GM23338 (cell line): ENCODE measurements around the gene MS4A4A. TPM values are rescaled to one million over a fixed set of nuclear protein-coding genes. Genes with fewer than 3 reads are reported as not detected.

Experiments used
- ATAC-seq: fragments of 200-7000 bp; cut with Tn5 transposase; 3 replicates; pipeline ENCODE4 v1.9.1; 2020
- DNase-seq: peaks from one replicate; pipeline ENCODE4 v3.0.0-alpha.2; 2015; ENCODE audit warnings: low spot score
- H2AFZ ChIP-seq: fragments of 200-600 bp; sonication (generic); 2 replicates; pipeline ENCODE4 v1.8.0; 2016; ENCODE audit warnings: antibody characterized with exemption, mild to moderate bottlenecking, moderate library complexity
- H3F3A ChIP-seq: fragments of 200-600 bp; sonication (generic); replicated peaks from 2 replicates; pipeline ENCODE4 v1.8.0; 2017; ENCODE audit warnings: antibody characterized with exemption, mixed run types, low read depth
- H3K27ac ChIP-seq: fragments of 200-600 bp; sonication (generic); 2 replicates; pipeline ENCODE4 v1.6.1; 2016; ENCODE audit warnings: low read depth
- H3K27me3 ChIP-seq: fragments of 200-600 bp; sonication (generic); 2 replicates; pipeline ENCODE4 v1.8.0; 2016; ENCODE audit warnings: mild to moderate bottlenecking, mixed run types, moderate library complexity; ENCODE audit not compliant: insufficient read depth
- H3K36me3 ChIP-seq: fragments of 200-600 bp; sonication (generic); 2 replicates; pipeline ENCODE4 v1.8.0; 2016; ENCODE audit warnings: mild to moderate bottlenecking; ENCODE audit not compliant: insufficient read depth
- H3K4me1 ChIP-seq: fragments of 200-600 bp; sonication (generic); 2 replicates; pipeline ENCODE4 v1.8.0; 2016; ENCODE audit warnings: mild to moderate bottlenecking, moderate library complexity; ENCODE audit not compliant: insufficient read depth
- H3K4me2 ChIP-seq: fragments of 200-600 bp; sonication (generic); 2 replicates; pipeline ENCODE4 v1.7.1; 2017; ENCODE audit warnings: mixed run types
- H3K4me3 ChIP-seq: fragments of 200-600 bp; sonication (generic); 2 replicates; pipeline ENCODE4 v1.6.1; 2016; ENCODE audit warnings: mixed run types
- H3K79me2 ChIP-seq: fragments of 200-600 bp; sonication (generic); replicated peaks from 2 replicates; pipeline ENCODE4 v1.8.0; 2017; ENCODE audit warnings: mild to moderate bottlenecking; ENCODE audit not compliant: insufficient read depth
- H3K9me2 ChIP-seq: fragments of 200-600 bp; sonication (generic); 2 replicates; pipeline ENCODE4 v1.8.0; 2017; ENCODE audit not compliant: insufficient read depth
- H4K20me1 ChIP-seq: fragments of 200-600 bp; sonication (generic); replicated peaks from 2 replicates; pipeline ENCODE4 v1.8.0; 2017; ENCODE audit warnings: mild to moderate bottlenecking; ENCODE audit not compliant: insufficient read depth
- H3K27ac Mint-ChIP-seq: 2 replicates; pipeline ENCODE4 v1.8.0; 2020; ENCODE audit warnings: inconsistent platforms, mild to moderate bottlenecking, moderate library complexity, mixed read lengths
- H3K27me3 Mint-ChIP-seq: 3 replicates; pipeline ENCODE4 v1.8.0; 2022; ENCODE audit warnings: low read depth, mild to moderate bottlenecking, moderate library complexity, mixed read lengths, inconsistent platforms; ENCODE audit not compliant: insufficient read depth, poor library complexity
- H3K36me3 Mint-ChIP-seq: 3 replicates; pipeline ENCODE4 v1.8.0; 2021; ENCODE audit warnings: low read depth, mild to moderate bottlenecking, inconsistent platforms, moderate library complexity, mixed read lengths
- H3K4me1 Mint-ChIP-seq: 3 replicates; pipeline ENCODE4 v1.8.0; 2020; ENCODE audit warnings: mild to moderate bottlenecking, inconsistent platforms, mixed read lengths
- H3K4me3 Mint-ChIP-seq: 3 replicates; pipeline ENCODE4 v1.8.0; 2021; ENCODE audit warnings: moderate library complexity, mild to moderate bottlenecking, inconsistent platforms, mixed read lengths
- H3K9me3 Mint-ChIP-seq: 3 replicates; pipeline ENCODE4 v1.8.0; 2020; ENCODE audit warnings: moderate library complexity, mild to moderate bottlenecking, inconsistent platforms, mixed read lengths
- CREB1 ChIP-seq: fragments of 250-450 bp; sonication (Bioruptor Pico); IDR thresholded peaks from 2 replicates; pipeline ENCODE4 v1.5.0; 2020; ENCODE audit warnings: low read depth, mild to moderate bottlenecking, moderate library complexity
- EZH2 ChIP-seq: fragments of 200-600 bp; sonication (generic); IDR thresholded peaks from one replicate; pipeline ENCODE4 v1.8.0; 2017; ENCODE audit warnings: antibody characterized with exemption, mild to moderate bottlenecking, low read depth; ENCODE audit not compliant: unreplicated experiment
- EZH2phosphoT487 ChIP-seq: fragments of 200-600 bp; sonication (generic); IDR thresholded peaks from one replicate; pipeline ENCODE4 v1.8.1; 2018; ENCODE audit warnings: antibody characterized with exemption; ENCODE audit not compliant: unreplicated experiment
- JUNB ChIP-seq: IDR thresholded peaks from one replicate; pipeline ENCODE4 v1.6.1; 2016; ENCODE audit warnings: antibody characterized with exemption; ENCODE audit not compliant: unreplicated experiment
- NANOG ChIP-seq: IDR thresholded peaks from 2 replicates; pipeline ENCODE4 v1.6.1; 2016; ENCODE audit warnings: antibody characterized with exemption, borderline replicate concordance
- STAT1 ChIP-seq: IDR thresholded peaks from one replicate; pipeline ENCODE4 v1.6.1; 2016; ENCODE audit warnings: antibody characterized with exemption; ENCODE audit not compliant: unreplicated experiment
- ZNF114 ChIP-seq: fragments of 250-450 bp; sonication (Bioruptor Pico); IDR thresholded peaks from 2 replicates; pipeline ENCODE4 v1.5.0; 2020; ENCODE audit warnings: mild to moderate bottlenecking, moderate library complexity
- ZNF331 ChIP-seq: fragments of 250-450 bp; sonication (Bioruptor Pico); IDR thresholded peaks from 2 replicates; pipeline ENCODE4 v1.5.0; 2020; ENCODE audit warnings: low read depth, mild to moderate bottlenecking, moderate library complexity
- ZNF462 ChIP-seq: fragments of 250-450 bp; sonication (Bioruptor Pico); IDR thresholded peaks from 2 replicates; pipeline ENCODE4 v1.5.0; 2020; ENCODE audit warnings: mild to moderate bottlenecking, moderate library complexity
- polyA plus RNA-seq: library from polyadenylated mRNA; unstranded; fragments of >200 nt; fragmentation: Nextera tagmentation; extraction: Ambion mirVana; gene quantifications from 2 replicates; pipeline ENCODE4 v1.2.1, GENCODE V29; 2016
- total RNA-seq: library from RNA; depleted of rRNA; stranded (reverse); fragments of >200 nt; shearing (Covaris generic); gene quantifications from 2 replicates; pipeline ENCODE4 v1.2.3, GENCODE V29; 2014
- TF ChIP-seq, protein P1 (sequence below): IDR thresholded peaks from one replicate; pipeline ENCODE4 v1.6.1; 2018; ENCODE audit warnings: antibody characterized with exemption; ENCODE audit not compliant: unreplicated experiment
- TF ChIP-seq, protein P2 (sequence below), 2 experiments: fragments of 200-600 bp in 1 of 2; sonication (generic) in 1 of 2; conservative IDR thresholded peaks; 2 replicates each; pipeline versions ENCODE4 v1.5.1 to v1.6.1; 2016 to 2017; ENCODE audit warnings: antibody characterized with exemption in 2 of 2, low read depth in 2 of 2, mild to moderate bottlenecking in 2 of 2, moderate library complexity in 1 of 2

MS4A4A gene
- total and polyA plus RNA-seq, 2 experiments from 2014 or later, result not detected

- Histone ChIP-seq H3K27ac (no peak overlapping the region), H3K79me2 (no peaks in the 10 kb centered on the region), H3F3A (no peaks in the 10 kb centered on the region), H3K4me3 (no peak overlapping the region), H4K20me1 (no peaks in the 10 kb centered on the region), H2AFZ (no peak overlapping the region), H3K4me1 (no peaks in the 10 kb centered on the region), H3K9me2 (0 out of 2 replicates have a peak, but pooled peaks cover 4% of the 10 kb centered on the region), H3K27me3 (no peaks in the 10 kb centered on the region), H3K4me2 (no peak overlapping the region), H3K36me3 (no peaks in the 10 kb centered on the region)
- ATAC-seq (no peak), DNase-seq (no peak)
- Mint-ChIP-seq H3K4me1 (no peaks in the 10 kb centered on the region), H3K27me3 (peaks cover 6% of the 10 kb centered on the region), H3K9me3 (no peaks in the 10 kb centered on the region), H3K36me3 (no peaks in the 10 kb centered on the region), H3K4me3 (no peak overlapping the region), H3K27ac (no peak overlapping the region)
- TF ChIP-seq EZH2phosphoT487, result no peak
- no peak for TF ChIP-seq NANOG
- TF ChIP-seq JUNB, result no peak
Observed at GRCh38 chr11:60230681-60231080, 49.8 kb upstream of the MS4A4A start.

DNA sequence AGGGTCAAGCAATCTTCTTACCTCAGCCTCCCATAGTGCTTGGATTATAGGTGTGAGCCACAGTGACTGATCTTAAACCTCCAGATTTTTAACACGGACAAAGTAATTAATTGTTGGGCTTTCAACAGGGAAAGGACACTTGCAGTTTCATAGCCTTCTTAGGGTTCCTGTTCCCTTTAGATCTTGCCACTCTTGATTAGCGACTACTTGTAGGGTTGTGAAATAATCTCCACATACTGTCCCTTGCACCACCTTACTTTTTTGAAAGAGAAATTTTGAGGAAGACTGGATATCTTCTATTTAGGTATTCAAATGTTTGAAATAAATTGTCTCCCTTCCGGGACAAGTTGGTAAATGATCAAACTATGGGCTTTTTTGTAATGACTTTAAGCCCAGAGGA is 45.1 kb upstream of the MS4A4A start:
- Histone ChIP-seq H3K9me2 (0 out of 2 replicates have a peak, but pooled peaks cover 4% of the 10 kb centered on the region), H3F3A (no peaks in the 10 kb centered on the region), H3K79me2 (no peaks in the 10 kb centered on the region), H2AFZ (no peak overlapping the region), H3K27ac (no peak overlapping the region), H3K4me1 (no peaks in the 10 kb centered on the region), H3K4me2 (no peak overlapping the region), H3K27me3 (no peaks in the 10 kb centered on the region), H3K36me3 (no peaks in the 10 kb centered on the region), H3K4me3 (no peak overlapping the region), H4K20me1 (no peaks in the 10 kb centered on the region)
- no peak overlapping the region for H3K4me3 Mint-ChIP-seq
- H3K36me3 Mint-ChIP-seq, result no peaks in the 10 kb centered on the region
- H3K27me3 Mint-ChIP-seq, result peaks cover 8% of the 10 kb centered on the region
- H3K27ac Mint-ChIP-seq, result no peak overlapping the region
- no peaks in the 10 kb centered on the region for H3K9me3 Mint-ChIP-seq
- DNase-seq, result no peak
- H3K4me1 Mint-ChIP-seq, result no peaks in the 10 kb centered on the region
- no peak for ATAC-seq
- TF ChIP-seq ZNF331 (CRISPR knock-in tag) (no peak), NANOG (no peak), STAT1 (no peak), ZNF462 (CRISPR knock-in tag) (no peak), ZNF114 (CRISPR knock-in tag) (no peak), CREB1 (CRISPR knock-in tag) (no peak), EZH2 (no peak), JUNB (no peak), EZH2phosphoT487 (no peak)
- TF ChIP-seq, protein P1, sequence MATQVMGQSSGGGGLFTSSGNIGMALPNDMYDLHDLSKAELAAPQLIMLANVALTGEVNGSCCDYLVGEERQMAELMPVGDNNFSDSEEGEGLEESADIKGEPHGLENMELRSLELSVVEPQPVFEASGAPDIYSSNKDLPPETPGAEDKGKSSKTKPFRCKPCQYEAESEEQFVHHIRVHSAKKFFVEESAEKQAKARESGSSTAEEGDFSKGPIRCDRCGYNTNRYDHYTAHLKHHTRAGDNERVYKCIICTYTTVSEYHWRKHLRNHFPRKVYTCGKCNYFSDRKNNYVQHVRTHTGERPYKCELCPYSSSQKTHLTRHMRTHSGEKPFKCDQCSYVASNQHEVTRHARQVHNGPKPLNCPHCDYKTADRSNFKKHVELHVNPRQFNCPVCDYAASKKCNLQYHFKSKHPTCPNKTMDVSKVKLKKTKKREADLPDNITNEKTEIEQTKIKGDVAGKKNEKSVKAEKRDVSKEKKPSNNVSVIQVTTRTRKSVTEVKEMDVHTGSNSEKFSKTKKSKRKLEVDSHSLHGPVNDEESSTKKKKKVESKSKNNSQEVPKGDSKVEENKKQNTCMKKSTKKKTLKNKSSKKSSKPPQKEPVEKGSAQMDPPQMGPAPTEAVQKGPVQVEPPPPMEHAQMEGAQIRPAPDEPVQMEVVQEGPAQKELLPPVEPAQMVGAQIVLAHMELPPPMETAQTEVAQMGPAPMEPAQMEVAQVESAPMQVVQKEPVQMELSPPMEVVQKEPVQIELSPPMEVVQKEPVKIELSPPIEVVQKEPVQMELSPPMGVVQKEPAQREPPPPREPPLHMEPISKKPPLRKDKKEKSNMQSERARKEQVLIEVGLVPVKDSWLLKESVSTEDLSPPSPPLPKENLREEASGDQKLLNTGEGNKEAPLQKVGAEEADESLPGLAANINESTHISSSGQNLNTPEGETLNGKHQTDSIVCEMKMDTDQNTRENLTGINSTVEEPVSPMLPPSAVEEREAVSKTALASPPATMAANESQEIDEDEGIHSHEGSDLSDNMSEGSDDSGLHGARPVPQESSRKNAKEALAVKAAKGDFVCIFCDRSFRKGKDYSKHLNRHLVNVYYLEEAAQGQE, result no peak
- TF ChIP-seq, protein P2, sequence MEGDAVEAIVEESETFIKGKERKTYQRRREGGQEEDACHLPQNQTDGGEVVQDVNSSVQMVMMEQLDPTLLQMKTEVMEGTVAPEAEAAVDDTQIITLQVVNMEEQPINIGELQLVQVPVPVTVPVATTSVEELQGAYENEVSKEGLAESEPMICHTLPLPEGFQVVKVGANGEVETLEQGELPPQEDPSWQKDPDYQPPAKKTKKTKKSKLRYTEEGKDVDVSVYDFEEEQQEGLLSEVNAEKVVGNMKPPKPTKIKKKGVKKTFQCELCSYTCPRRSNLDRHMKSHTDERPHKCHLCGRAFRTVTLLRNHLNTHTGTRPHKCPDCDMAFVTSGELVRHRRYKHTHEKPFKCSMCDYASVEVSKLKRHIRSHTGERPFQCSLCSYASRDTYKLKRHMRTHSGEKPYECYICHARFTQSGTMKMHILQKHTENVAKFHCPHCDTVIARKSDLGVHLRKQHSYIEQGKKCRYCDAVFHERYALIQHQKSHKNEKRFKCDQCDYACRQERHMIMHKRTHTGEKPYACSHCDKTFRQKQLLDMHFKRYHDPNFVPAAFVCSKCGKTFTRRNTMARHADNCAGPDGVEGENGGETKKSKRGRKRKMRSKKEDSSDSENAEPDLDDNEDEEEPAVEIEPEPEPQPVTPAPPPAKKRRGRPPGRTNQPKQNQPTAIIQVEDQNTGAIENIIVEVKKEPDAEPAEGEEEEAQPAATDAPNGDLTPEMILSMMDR (conservative IDR thresholded peaks at IDR 0.05; ENCODE audit: low read depth in 2 of 2), result no peak
